Measurements from ENCODE around the gene CNOT6L.

- no peak for TF ChIP-seq CTCF (IDR thresholded peaks at IDR 0.05 in 4 of 5, conservative IDR thresholded peaks at IDR 0.05 in 1 of 5)
- no peak for TF ChIP-seq POLR2A (IDR thresholded peaks at IDR 0.05)
These were observed 103.5 kb downstream of the CNOT6L start for GRCh38 chr4:77715414-77716290.
